IMR-90 (cell line): ENCODE data around the gene PCYT1A. TPM values are rescaled to one million over a fixed set of nuclear protein-coding genes. Genes with fewer than 3 reads are reported as not detected.

Experiments used
- ATAC-seq: fragments of 200-7000 bp; cut with Tn5 transposase; 2 replicates; pipeline ENCODE4 v1.9.1; 2020; ENCODE audit warnings: low read depth, mild to moderate bottlenecking, moderate library complexity
- BruUV-seq: library from RNA; stranded (reverse); fragments of 400-500 nt; replicated peaks from 2 replicates; lab custom pipeline; 2021; lab: Mats Ljungman, UMichigan
- CTCF ChIA-PET: fragments of 300-600 bp; formaldehyde crosslinking; extraction: SDS; loops from one replicate; lab custom pipeline; 2021; ENCODE audit warnings: antibody characterized with exemption; lab: Yijun Ruan, JAX
- POLR2A ChIA-PET: fragments of 300-600 bp; sonication (Branson Sonifier 250); formaldehyde crosslinking; loops from one replicate; lab custom pipeline; 2022; ENCODE audit warnings: antibody characterized with exemption; ENCODE audit not compliant: unreplicated experiment; lab: Charles Lee
- DNase-seq: peaks from one replicate; pipeline ENCODE4 v3.0.0; 2013
- H2AFZ ChIP-seq: replicated peaks from 2 replicates; pipeline ENCODE3; 2013; ENCODE audit warnings: low read length, mild to moderate bottlenecking; ENCODE audit not compliant: poor library complexity
- H2AK5ac ChIP-seq: 2 replicates; pipeline ENCODE4 v1.6.1; 2013; ENCODE audit warnings: low read depth, low read length, inconsistent platforms
- H2AK9ac ChIP-seq: replicated peaks from 2 replicates; pipeline ENCODE3; 2013; ENCODE audit warnings: mild to moderate bottlenecking, low read depth, low read length, moderate library complexity; ENCODE audit not compliant: poor library complexity
- H2BK120ac ChIP-seq: 2 replicates; pipeline ENCODE4 v1.6.1; 2013; ENCODE audit warnings: low read depth, low read length, inconsistent platforms
- H2BK15ac ChIP-seq: 3 replicates; pipeline ENCODE4 v1.6.1; 2013; ENCODE audit warnings: low read depth, low read length, inconsistent platforms
- H2BK20ac ChIP-seq: 2 replicates; pipeline ENCODE4 v1.6.1; 2013; ENCODE audit warnings: low read depth, mild to moderate bottlenecking, inconsistent platforms, low read length, moderate library complexity
- H2BK5ac ChIP-seq: 2 replicates; pipeline ENCODE4 v1.6.1; 2013; ENCODE audit warnings: mild to moderate bottlenecking, low read depth, low read length, inconsistent platforms; ENCODE audit not compliant: poor library complexity, severe bottlenecking
- H3K14ac ChIP-seq: replicated peaks from 2 replicates; pipeline ENCODE4 v1.6.1; 2013; ENCODE audit warnings: low read depth, low read length, inconsistent platforms
- H3K18ac ChIP-seq: 2 replicates; pipeline ENCODE4 v1.6.1; 2013; ENCODE audit warnings: low read depth, low read length, control low read depth
- H3K23ac ChIP-seq: 2 replicates; pipeline ENCODE4 v1.6.1; 2013; ENCODE audit warnings: low read depth, low read length, inconsistent platforms
- H3K27ac ChIP-seq: 2 replicates; pipeline ENCODE4 v1.5.1; 2013; ENCODE audit warnings: mild to moderate bottlenecking, control low read depth, low read length; ENCODE audit not compliant: insufficient read depth
- H3K27me3 ChIP-seq: 2 replicates; pipeline ENCODE4 v1.6.1; 2013; ENCODE audit warnings: low read length; ENCODE audit not compliant: control insufficient read depth, insufficient read depth
- H3K36me3 ChIP-seq: 2 replicates; pipeline ENCODE4 v1.6.1; 2013; ENCODE audit warnings: low read length, mixed read lengths; ENCODE audit not compliant: control insufficient read depth, insufficient read depth
- H3K4ac ChIP-seq: 2 replicates; pipeline ENCODE4 v1.6.1; 2013; ENCODE audit warnings: low read depth, low read length, inconsistent platforms
- H3K4me1 ChIP-seq: 2 replicates; pipeline ENCODE4 v1.6.1; 2013; ENCODE audit warnings: low read length, mixed read lengths; ENCODE audit not compliant: control insufficient read depth, insufficient read depth
- H3K4me2 ChIP-seq: 2 replicates; pipeline ENCODE4 v1.6.1; 2013; ENCODE audit warnings: low read depth, mild to moderate bottlenecking, control low read depth, low read length, moderate library complexity
- H3K4me3 ChIP-seq: 2 replicates; pipeline ENCODE4 v1.5.1; 2013; ENCODE audit warnings: low read depth, mild to moderate bottlenecking, control low read depth, low read length, moderate library complexity; ENCODE audit not compliant: insufficient read depth
- H3K56ac ChIP-seq: 2 replicates; pipeline ENCODE4 v1.6.1; 2013; ENCODE audit warnings: low read length, inconsistent platforms; ENCODE audit not compliant: insufficient read depth; ENCODE audit errors: extremely low read depth
- H3K79me1 ChIP-seq, 2 experiments: 2 replicates each; pipeline ENCODE4 v1.6.1; 2013; ENCODE audit warnings: low read length in 2 of 2, inconsistent platforms in 1 of 2, low read depth in 1 of 2
- H3K9ac ChIP-seq: 2 replicates; pipeline ENCODE4 v1.6.1; 2013; ENCODE audit warnings: low read depth, low read length, control low read depth
- H3K9me1 ChIP-seq: 2 replicates; pipeline ENCODE4 v1.6.1; 2013; ENCODE audit warnings: low read length, inconsistent platforms; ENCODE audit not compliant: insufficient read depth
- H3K9me3 ChIP-seq: 2 replicates; pipeline ENCODE4 v1.6.1; 2013; ENCODE audit warnings: low read length; ENCODE audit not compliant: control insufficient read depth, insufficient read depth
- H4K20me1 ChIP-seq: 2 replicates; pipeline ENCODE4 v1.6.1; 2013; ENCODE audit warnings: low read length, inconsistent platforms; ENCODE audit not compliant: insufficient read depth
- H4K5ac ChIP-seq: 2 replicates; pipeline ENCODE4 v1.6.1; 2013; ENCODE audit warnings: mild to moderate bottlenecking, low read depth, low read length, control low read depth
- H4K8ac ChIP-seq, 2 experiments: 2 replicates each; pipeline ENCODE4 v1.6.1; 2013; ENCODE audit warnings: low read depth in 2 of 2, low read length in 2 of 2, control low read depth in 1 of 2, inconsistent platforms in 1 of 2
- H4K91ac ChIP-seq: 2 replicates; pipeline ENCODE4 v1.6.1; 2013; ENCODE audit warnings: low read depth, low read length, inconsistent platforms; ENCODE audit not compliant: insufficient read depth
- CEBPB ChIP-seq: IDR thresholded peaks from 2 replicates; pipeline ENCODE4 v1.6.1; 2012; ENCODE audit warnings: low read depth, low read length, improper control_type of control experiment
- CHD1 ChIP-seq: IDR thresholded peaks from 2 replicates; pipeline ENCODE4 v1.6.1; 2012; ENCODE audit warnings: low read depth, low read length, improper control_type of control experiment
- CTCF ChIP-seq: conservative IDR thresholded peaks from 2 replicates; pipeline ENCODE4 v1.5.1; 2012; ENCODE audit warnings: mild to moderate bottlenecking, low read depth, low read length, improper control_type of control experiment
- ELK1 ChIP-seq: fragments of 150-350 bp; IDR thresholded peaks from 2 replicates; pipeline ENCODE4 v1.6.1; 2016; ENCODE audit warnings: low read depth, mild to moderate bottlenecking, low read length, moderate library complexity, borderline replicate concordance
- FOS ChIP-seq: fragments of 150-350 bp; IDR thresholded peaks from 2 replicates; pipeline ENCODE4 v1.6.1; 2016; ENCODE audit warnings: low read depth, low read length
- MAFK ChIP-seq: IDR thresholded peaks from 2 replicates; pipeline ENCODE4 v1.6.1; 2012; ENCODE audit warnings: low read depth, low read length, improper control_type of control experiment
- MXI1 ChIP-seq: IDR thresholded peaks from 2 replicates; pipeline ENCODE4 v1.6.1; 2012; ENCODE audit warnings: low read depth, mild to moderate bottlenecking, low read length, moderate library complexity, borderline replicate concordance
- RAD21 ChIP-seq: IDR thresholded peaks from 2 replicates; pipeline ENCODE4 v1.6.1; 2012; ENCODE audit warnings: low read length, improper control_type of control experiment
- RCOR1 ChIP-seq: IDR thresholded peaks from 2 replicates; pipeline ENCODE4 v1.6.1; 2012; ENCODE audit warnings: mild to moderate bottlenecking, low read length, improper control_type of control experiment; ENCODE audit not compliant: insufficient replicate concordance
- RFX5 ChIP-seq: IDR thresholded peaks from 2 replicates; pipeline ENCODE4 v1.8.0; 2012; ENCODE audit warnings: low read depth, mild to moderate bottlenecking, low read length, moderate library complexity
- SMC3 ChIP-seq: fragments of 150-350 bp; IDR thresholded peaks from 2 replicates; pipeline ENCODE4 v1.6.1; 2016; ENCODE audit warnings: low read depth, mild to moderate bottlenecking, antibody characterized with exemption, low read length, moderate library complexity
- WGBS, 2 experiments: methylation state at CpG; one replicate each; pipeline versions ENCODE4 v1.1.5 to v1.1.7; 2013; ENCODE audit warnings: missing lambda C conversion rate in 2 of 2; ENCODE audit not compliant: insufficient read length in 1 of 2; ENCODE audit errors: extremely low coverage in 2 of 2; 5-methylcytosine and 5-hydroxymethylcytosine counted together
- dilution Hi-C: fragments of 300-500 bp; cut with HindIII; formaldehyde crosslinking; loops from one replicate; pipeline ENCODE4 v1.14.3; 2018; ENCODE audit warnings: low sequenced_read_pairs; ENCODE audit not compliant: unreplicated experiment
- in situ Hi-C: fragments of 300-500 bp; cut with MboI; formaldehyde crosslinking; loops from 3 replicates; pipeline ENCODE4 v1.14.3; 2019; ENCODE audit warnings: low sequenced_read_pairs, inconsistent platforms, mixed read lengths
- intact Hi-C: fragments of 100-400 bp; cut with micrococcal nuclease; formaldehyde crosslinking; loops from 2 replicates; pipeline ENCODE4 v1.10.0; 2022
- polyA plus RNA-seq, 3 experiments: library from polyadenylated mRNA; depleted of rRNA; stranded (reverse); fragments of >200 nt; gene quantifications; 2 replicates each; pipeline ENCODE4 v1.2.3, GENCODE V29; 2012; ENCODE audit warnings: low replicate concordance in 1 of 3
- total RNA-seq: library from RNA; depleted of rRNA; stranded (reverse); fragments of >200 nt; gene quantifications from 2 replicates; pipeline ENCODE4 v1.2.3, GENCODE V29; 2012

Gene PCYT1A
- total and polyA plus RNA-seq, 2 of the 4 experiments (the other 2 are of a cell fraction), result 62.8 to 127 TPM

GRCh38 chr3:196251918-196252317 is 35.6 kb downstream of the PCYT1A start:
- Histone ChIP-seq H3K4ac (no peak overlapping the region), H3K18ac (no peak overlapping the region), H2BK15ac (no peak overlapping the region), H4K5ac (no peak overlapping the region), H3K9ac (no peak overlapping the region), H3K9me3 (no peaks in the 10 kb centered on the region), H2BK20ac (no peak overlapping the region), H3K14ac (no peak overlapping the region), H2AFZ (no peak overlapping the region), H2BK5ac (no peak overlapping the region), H4K8ac (no peak overlapping the region), H3K79me1 (peaks cover 10 to 38% of the 10 kb centered on the region in 2 experiments), H3K56ac (no peak overlapping the region), H2BK120ac (no peak overlapping the region), H3K27me3 (no peaks in the 10 kb centered on the region), H3K4me1 (no peaks in the 10 kb centered on the region), H3K9me1 (0 out of 2 replicates have a peak, but pooled peaks cover 4% of the 10 kb centered on the region), H4K91ac (no peak overlapping the region), H3K36me3 (peaks cover 22% of the 10 kb centered on the region), H3K27ac (no peak overlapping the region), H3K23ac (no peak overlapping the region), H2AK5ac (no peak overlapping the region), H2AK9ac (no peak overlapping the region), H3K4me2 (no peak overlapping the region), H4K20me1 (peaks cover 6% of the 10 kb centered on the region), H3K4me3 (no peak overlapping the region)
- DNase-seq, result no peak
- in situ Hi-C loops, result loop anchor here (5.0 kb wide), 1 partner anchor 430 kb away; no protein-coding TSS in a partner anchor
- no TSS peak for BruUV-seq
- WGBS, 2 experiments, result 96% methylated on average over 9 of the region's 16 CpGs; no CpG with 5 or more reads in 1 of the 2 experiments
- intact Hi-C loops, result loop anchor here (5.0 to 10.0 kb wide), 3 partner anchors 180 to 433 kb away; partner anchors contain the start of genes RNF168 and UBXN7
- TF ChIP-seq MXI1, result no peak
- TF ChIP-seq CTCF, result no peak
- TF ChIP-seq CHD1, result no peak
- no peak for TF ChIP-seq ELK1
- no peak for TF ChIP-seq CEBPB
- TF ChIP-seq MAFK, result no peak
- TF ChIP-seq SMC3, result no peak
- no peak for TF ChIP-seq RFX5
- TF ChIP-seq RCOR1, result no peak
- TF ChIP-seq FOS, result no peak
- no peak for TF ChIP-seq RAD21
- ATAC-seq, result no peak
- dilution Hi-C loops, result no loop called here
- ChIA-PET POLR2A (no interaction called here), CTCF (no interaction called here)
